Measurements from ENCODE around the gene KLHL41.

KLHL41 gene

DNA sequence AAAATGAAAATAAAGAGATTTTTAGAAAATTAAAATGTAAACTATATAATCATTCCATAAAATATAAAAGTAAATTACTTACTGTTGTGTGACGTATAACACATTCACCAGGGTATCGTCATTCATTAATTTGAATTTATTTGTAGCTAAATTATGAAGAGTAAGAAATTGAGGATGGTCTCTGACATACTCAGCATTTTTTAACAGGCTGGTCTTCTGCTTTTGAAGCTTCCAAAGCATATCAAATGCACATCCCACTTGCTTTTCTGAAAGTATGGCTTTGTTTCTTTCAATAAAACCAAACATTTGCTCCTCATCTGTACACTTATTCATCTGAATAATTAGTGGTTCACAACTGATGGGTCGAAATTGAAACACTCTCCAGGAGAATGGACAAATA, 62.1 kb downstream of the KLHL41 start:
- TF ChIP-seq SIN3A (IDR thresholded peaks at IDR 0.05; ENCODE audit: borderline replicate concordance, insufficient read depth, low read length) (no peak), FOXP2 (optimal IDR thresholded peaks at IDR 0.05; ENCODE audit: borderline replicate concordance, extremely low read depth, extremely low read length, insufficient read depth) (no peak), REST (IDR thresholded peaks at IDR 0.05; ENCODE audit: insufficient read depth in 1 of 2, low read depth in 2 of 2, low read length in 2 of 2) (no peak), POLR2AphosphoS5 (IDR thresholded peaks at IDR 0.05; ENCODE audit: low read depth, low read length) (no peak), TAF1 (IDR thresholded peaks at IDR 0.05; ENCODE audit: borderline replicate concordance, insufficient read depth, low read length) (no peak)

GRCh38 chr2:169572189-169572588, 62.7 kb downstream of the KLHL41 start:
- no peak for TF ChIP-seq FOXP2 (optimal IDR thresholded peaks at IDR 0.05; ENCODE audit: borderline replicate concordance, extremely low read depth, extremely low read length, insufficient read depth)
- TF ChIP-seq REST (IDR thresholded peaks at IDR 0.05; ENCODE audit: insufficient read depth in 1 of 2, low read depth in 2 of 2, low read length in 2 of 2) = no peak

- TF ChIP-seq POLR2AphosphoS5 (IDR thresholded peaks at IDR 0.05; ENCODE audit: low read depth, low read length) (no peak), REST (IDR thresholded peaks at IDR 0.05; ENCODE audit: insufficient read depth in 1 of 2, low read depth in 2 of 2, low read length in 2 of 2) (no peak), SIN3A (IDR thresholded peaks at IDR 0.05; ENCODE audit: borderline replicate concordance, insufficient read depth, low read length) (no peak), TAF1 (IDR thresholded peaks at IDR 0.05; ENCODE audit: borderline replicate concordance, insufficient read depth, low read length) (no peak), FOXP2 (optimal IDR thresholded peaks at IDR 0.05; ENCODE audit: borderline replicate concordance, extremely low read depth, extremely low read length, insufficient read depth) (no peak)
These were observed 63.3 kb downstream of the KLHL41 start for GRCh38 chr2:169572821-169573159.

DNA sequence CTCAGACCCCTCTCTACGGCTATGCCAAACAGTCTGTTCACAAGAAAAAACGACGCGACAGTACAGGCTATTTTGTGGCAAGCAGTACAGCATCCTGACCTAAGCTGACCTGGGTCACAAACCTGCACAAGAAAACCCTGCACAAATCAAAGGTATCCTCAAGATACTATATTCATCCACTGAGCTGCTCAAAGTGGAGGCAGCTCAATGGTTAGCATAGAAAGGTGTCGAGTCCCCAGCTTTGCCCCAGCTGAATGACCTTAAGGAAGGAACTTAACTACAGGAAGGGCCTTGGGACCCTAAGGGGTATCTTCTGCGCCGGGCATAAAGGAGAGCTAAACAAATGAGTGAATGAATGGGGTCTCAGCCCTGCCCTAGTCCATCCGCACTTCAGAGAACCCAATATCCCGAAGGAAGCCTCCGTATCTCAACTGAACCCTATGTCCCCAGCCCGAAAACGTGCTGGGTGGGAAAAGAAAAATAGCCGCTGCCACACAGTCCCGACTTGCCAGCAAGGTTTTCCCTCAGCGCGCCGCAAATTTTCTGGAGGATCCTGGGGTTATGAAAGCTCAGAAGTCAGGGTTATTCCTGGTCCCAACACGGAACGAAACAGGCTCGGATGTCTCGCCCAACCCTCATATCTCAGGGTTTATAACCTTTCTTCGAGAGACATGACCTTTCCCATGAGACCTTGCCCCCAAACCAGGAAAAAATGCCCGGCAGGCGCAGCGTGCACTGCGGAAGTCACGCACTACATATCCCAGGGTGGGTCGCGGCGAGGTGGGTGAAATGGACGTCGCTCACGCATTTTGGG, 63.9 kb downstream of the KLHL41 start, which contains the start of gene FASTKD1:
Gene FASTKD1, minus strand, starts transcription at position 706 of the 814 bp plus-strand sequence. CDS start 1,836 bp downstream, outside the sequence.
- TF ChIP-seq TAF1 (IDR thresholded peaks at IDR 0.05; ENCODE audit: borderline replicate concordance, insufficient read depth, low read length) = no peak
- peak; percentile 64 for TF ChIP-seq FOXP2 (optimal IDR thresholded peaks at IDR 0.05; ENCODE audit: borderline replicate concordance, extremely low read depth, extremely low read length, insufficient read depth)
- TF ChIP-seq REST (IDR thresholded peaks at IDR 0.05; ENCODE audit: insufficient read depth in 1 of 2, low read depth in 2 of 2, low read length in 2 of 2) = no peak
- TF ChIP-seq SIN3A (IDR thresholded peaks at IDR 0.05; ENCODE audit: borderline replicate concordance, insufficient read depth, low read length) = no peak
- TF ChIP-seq POLR2AphosphoS5 (IDR thresholded peaks at IDR 0.05; ENCODE audit: low read depth, low read length) = peak; percentile 62; the same call in 1 of the 2 replicates

Data from PFSK-1 (cell line).